HepG2 (cell line): Measurements from ENCODE around the gene ARG1.

Experiments
- CENPX ChIP-seq: sonication (generic); formaldehyde crosslinking; IDR thresholded peaks from 2 replicates; pipeline ENCODE4 v1.9.0; 2021; ENCODE audit warnings: mild to moderate bottlenecking, missing genetic modification reagents, moderate library complexity
- CTCF ChIP-seq: sonication (generic); formaldehyde crosslinking; IDR thresholded peaks from 2 replicates; pipeline ENCODE4 v1.5.0; 2020; ENCODE audit warnings: mild to moderate bottlenecking, missing genetic modification reagents, moderate library complexity
- EP300 ChIP-seq, 3 experiments: sonication (generic) in 1 of 3; formaldehyde crosslinking in 1 of 3; IDR thresholded peaks; 2 replicates each; pipeline versions ENCODE4 v1.5.1 to v1.6.1; 2011 to 2020; ENCODE audit warnings: low read depth in 2 of 3, low read length in 2 of 3, borderline replicate concordance in 1 of 3, improper control_type of control experiment in 1 of 3, mild to moderate bottlenecking in 1 of 3, missing genetic modification reagents in 1 of 3, moderate library complexity in 1 of 3
- HNRNPH1 ChIP-seq: fragments of 200-400 bp; formaldehyde crosslinking; optimal IDR thresholded peaks from 2 replicates; pipeline ENCODE3; 2017; ENCODE audit warnings: mild to moderate bottlenecking, low read depth, low read length
- NR2C2 ChIP-seq: sonication (generic); formaldehyde crosslinking; IDR thresholded peaks from 2 replicates; pipeline ENCODE4 v1.4.0; 2020; ENCODE audit warnings: missing genetic modification reagents, mild to moderate bottlenecking, moderate library complexity, borderline replicate concordance
- POLR2AphosphoS5 ChIP-seq: IDR thresholded peaks from 2 replicates; pipeline ENCODE4 v1.6.1; 2012; ENCODE audit warnings: low read depth, low read length
- SETDB1 ChIP-seq: sonication (generic); formaldehyde crosslinking; IDR thresholded peaks from 2 replicates; pipeline ENCODE4 v1.5.1; 2020; ENCODE audit warnings: missing genetic modification reagents, mild to moderate bottlenecking, borderline replicate concordance
- SMARCC2 ChIP-seq: fragments of 450-650 bp; IDR thresholded peaks from 2 replicates; pipeline ENCODE4 v1.6.1; 2017; ENCODE audit warnings: antibody characterized with exemption, mild to moderate bottlenecking
- ZNF275 ChIP-seq: sonication (generic); formaldehyde crosslinking; IDR thresholded peaks from 2 replicates; pipeline ENCODE4 v1.8.0; 2022; ENCODE audit warnings: missing genetic modification reagents, mild to moderate bottlenecking, inconsistent platforms, borderline replicate concordance
- ZNF616 ChIP-seq: sonication (generic); formaldehyde crosslinking; IDR thresholded peaks from 2 replicates; pipeline ENCODE4 v1.5.0; 2020; ENCODE audit warnings: low read depth, mild to moderate bottlenecking, missing genetic modification reagents
- ZUFSP ChIP-seq: sonication (generic); formaldehyde crosslinking; IDR thresholded peaks from 2 replicates; pipeline ENCODE4 v1.9.0; 2021; ENCODE audit warnings: missing genetic modification reagents, mild to moderate bottlenecking, borderline replicate concordance
- TF ChIP-seq, protein P1 (sequence below): IDR thresholded peaks from 2 replicates; pipeline ENCODE4 v1.6.1; 2016; ENCODE audit warnings: mild to moderate bottlenecking
- TF ChIP-seq, protein P2 (sequence below), 2 experiments: IDR thresholded peaks; 2 replicates each; pipeline ENCODE4 v1.6.1; 2011 to 2012; ENCODE audit warnings: low read length in 2 of 2, borderline replicate concordance in 1 of 2, low read depth in 1 of 2, mild to moderate bottlenecking in 1 of 2, moderate library complexity in 1 of 2

DNA sequence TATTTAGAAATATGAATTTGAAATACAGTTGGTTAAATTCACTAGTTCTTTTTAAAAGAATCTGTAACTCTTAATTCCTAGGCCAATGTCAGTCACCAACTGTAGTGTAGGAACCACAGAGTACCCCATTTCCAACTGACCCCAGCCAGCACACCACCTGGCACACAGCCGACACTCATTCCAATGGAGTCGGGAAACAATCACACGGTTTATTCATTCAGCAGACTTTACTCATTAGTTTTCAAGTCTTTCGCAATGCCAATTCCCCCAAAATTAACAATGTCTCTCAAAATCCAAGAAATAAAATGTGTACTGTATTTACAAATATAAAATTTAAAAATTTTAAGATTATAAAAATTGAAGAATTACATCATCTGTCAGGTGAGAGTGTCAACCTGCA, 13.5 kb downstream of the ARG1 start:
- TF ChIP-seq, protein P1, sequence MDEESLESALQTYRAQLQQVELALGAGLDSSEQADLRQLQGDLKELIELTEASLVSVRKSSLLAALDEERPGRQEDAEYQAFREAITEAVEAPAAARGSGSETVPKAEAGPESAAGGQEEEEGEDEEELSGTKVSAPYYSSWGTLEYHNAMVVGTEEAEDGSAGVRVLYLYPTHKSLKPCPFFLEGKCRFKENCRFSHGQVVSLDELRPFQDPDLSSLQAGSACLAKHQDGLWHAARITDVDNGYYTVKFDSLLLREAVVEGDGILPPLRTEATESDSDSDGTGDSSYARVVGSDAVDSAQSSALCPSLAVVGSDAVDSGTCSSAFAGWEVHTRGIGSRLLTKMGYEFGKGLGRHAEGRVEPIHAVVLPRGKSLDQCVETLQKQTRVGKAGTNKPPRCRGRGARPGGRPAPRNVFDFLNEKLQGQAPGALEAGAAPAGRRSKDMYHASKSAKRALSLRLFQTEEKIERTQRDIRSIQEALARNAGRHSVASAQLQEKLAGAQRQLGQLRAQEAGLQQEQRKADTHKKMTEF (CRISPR knock-in tag), result no peak
- TF ChIP-seq, protein P2, sequence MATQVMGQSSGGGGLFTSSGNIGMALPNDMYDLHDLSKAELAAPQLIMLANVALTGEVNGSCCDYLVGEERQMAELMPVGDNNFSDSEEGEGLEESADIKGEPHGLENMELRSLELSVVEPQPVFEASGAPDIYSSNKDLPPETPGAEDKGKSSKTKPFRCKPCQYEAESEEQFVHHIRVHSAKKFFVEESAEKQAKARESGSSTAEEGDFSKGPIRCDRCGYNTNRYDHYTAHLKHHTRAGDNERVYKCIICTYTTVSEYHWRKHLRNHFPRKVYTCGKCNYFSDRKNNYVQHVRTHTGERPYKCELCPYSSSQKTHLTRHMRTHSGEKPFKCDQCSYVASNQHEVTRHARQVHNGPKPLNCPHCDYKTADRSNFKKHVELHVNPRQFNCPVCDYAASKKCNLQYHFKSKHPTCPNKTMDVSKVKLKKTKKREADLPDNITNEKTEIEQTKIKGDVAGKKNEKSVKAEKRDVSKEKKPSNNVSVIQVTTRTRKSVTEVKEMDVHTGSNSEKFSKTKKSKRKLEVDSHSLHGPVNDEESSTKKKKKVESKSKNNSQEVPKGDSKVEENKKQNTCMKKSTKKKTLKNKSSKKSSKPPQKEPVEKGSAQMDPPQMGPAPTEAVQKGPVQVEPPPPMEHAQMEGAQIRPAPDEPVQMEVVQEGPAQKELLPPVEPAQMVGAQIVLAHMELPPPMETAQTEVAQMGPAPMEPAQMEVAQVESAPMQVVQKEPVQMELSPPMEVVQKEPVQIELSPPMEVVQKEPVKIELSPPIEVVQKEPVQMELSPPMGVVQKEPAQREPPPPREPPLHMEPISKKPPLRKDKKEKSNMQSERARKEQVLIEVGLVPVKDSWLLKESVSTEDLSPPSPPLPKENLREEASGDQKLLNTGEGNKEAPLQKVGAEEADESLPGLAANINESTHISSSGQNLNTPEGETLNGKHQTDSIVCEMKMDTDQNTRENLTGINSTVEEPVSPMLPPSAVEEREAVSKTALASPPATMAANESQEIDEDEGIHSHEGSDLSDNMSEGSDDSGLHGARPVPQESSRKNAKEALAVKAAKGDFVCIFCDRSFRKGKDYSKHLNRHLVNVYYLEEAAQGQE (IDR thresholded peaks at IDR 0.05; ENCODE audit: borderline replicate concordance in 1 of 2, low read depth in 1 of 2, low read length in 2 of 2), result no peak
- TF ChIP-seq HNRNPH1, result no peak
- TF ChIP-seq EP300 (IDR thresholded peaks at IDR 0.05; ENCODE audit: low read depth in 2 of 2, low read length in 2 of 2), result no peak
- TF ChIP-seq EP300 (CRISPR knock-in tag; IDR thresholded peaks at IDR 0.05; ENCODE audit: borderline replicate concordance), result no peak
- no peak for TF ChIP-seq NR2C2
- no peak for TF ChIP-seq ZUFSP (CRISPR knock-in tag)
- no peak for TF ChIP-seq SMARCC2
- TF ChIP-seq POLR2AphosphoS5, result no peak
- no peak for TF ChIP-seq CENPX (CRISPR knock-in tag)
- TF ChIP-seq SETDB1, result no peak
- TF ChIP-seq CTCF (CRISPR knock-in tag), result no peak
- no peak for TF ChIP-seq ZNF275 (CRISPR knock-in tag)
- no peak for TF ChIP-seq ZNF616
